OCI-LY1 (cell line): ENCODE results near the gene MYL12B.
"Not testable (repeated sequence)": the region's sequence is repeated elsewhere in the genome, so short reads cannot be mapped to it uniquely, and the experiment has no call there.

Experiments
- H2AFZ ChIP-seq: fragments of 200-600 bp; sonication (generic), shearing (Covaris generic); 2 replicates; pipeline ENCODE4 v1.6.0; 2014; ENCODE audit warnings: antibody characterized with exemption, mild to moderate bottlenecking, low read length
- H3F3A ChIP-seq: fragments of 200-600 bp; sonication (generic), shearing (Covaris generic); 2 replicates; pipeline ENCODE4 v1.6.0; 2014; ENCODE audit warnings: mild to moderate bottlenecking, antibody characterized with exemption, low read length, moderate library complexity; ENCODE audit not compliant: insufficient read depth
- H3K27ac ChIP-seq: fragments of 200-600 bp; sonication (generic); 2 replicates; pipeline ENCODE4 v1.5.1; 2014; ENCODE audit warnings: low read length, mixed run types, mild to moderate bottlenecking, low read depth; ENCODE audit not compliant: poor library complexity, severe bottlenecking
- H3K27me3 ChIP-seq: fragments of 200-600 bp; sonication (generic); 2 replicates; pipeline ENCODE4 v1.6.0; 2014; ENCODE audit warnings: antibody characterized with exemption, mild to moderate bottlenecking, low read length, moderate library complexity; ENCODE audit not compliant: insufficient read depth
- H3K36me3 ChIP-seq: fragments of 200-600 bp; sonication (generic); 2 replicates; pipeline ENCODE4 v1.6.1; 2014; ENCODE audit warnings: mild to moderate bottlenecking, antibody characterized with exemption, low read length, moderate library complexity, mixed read lengths; ENCODE audit not compliant: insufficient read depth
- H3K4me1 ChIP-seq: fragments of 200-600 bp; sonication (generic); 2 replicates; pipeline ENCODE4 v1.5.1; 2014; ENCODE audit warnings: mild to moderate bottlenecking, low read length, moderate library complexity; ENCODE audit not compliant: insufficient read depth, severe bottlenecking
- H3K4me2 ChIP-seq: fragments of 200-600 bp; sonication (generic), shearing (Covaris generic); 2 replicates; pipeline ENCODE4 v1.6.1; 2014; ENCODE audit warnings: low read length
- H3K4me3 ChIP-seq: fragments of 200-600 bp; sonication (generic); 2 replicates; pipeline ENCODE4 v1.5.1; 2014; ENCODE audit warnings: low read length, low read depth, mild to moderate bottlenecking, mixed read lengths; ENCODE audit not compliant: poor library complexity, severe bottlenecking
- H3K79me2 ChIP-seq: fragments of 200-600 bp; shearing (Covaris generic); 2 replicates; pipeline ENCODE4 v1.6.1; 2016; ENCODE audit warnings: mixed run types, low read length, mixed read lengths; ENCODE audit not compliant: insufficient read depth
- H3K9ac ChIP-seq: fragments of 200-600 bp; sonication (generic), shearing (Covaris generic); 2 replicates; pipeline ENCODE4 v1.6.1; 2014; ENCODE audit warnings: mild to moderate bottlenecking, low read length, mixed read lengths
- H3K9me2 ChIP-seq: fragments of 200-600 bp; sonication (generic), shearing (Covaris generic); 2 replicates; pipeline ENCODE4 v1.6.1; 2014; ENCODE audit warnings: low read depth, mild to moderate bottlenecking, low read length, mixed read lengths
- H3K9me3 ChIP-seq: fragments of 200-600 bp; shearing (Covaris generic); 2 replicates; pipeline ENCODE4 v1.6.1; 2014; ENCODE audit warnings: low read length, mixed read lengths
- H4K20me1 ChIP-seq: fragments of 200-600 bp; sonication (generic), shearing (Covaris generic); 2 replicates; pipeline ENCODE4 v1.6.0; 2016; ENCODE audit warnings: mild to moderate bottlenecking, low read length; ENCODE audit not compliant: insufficient read depth
- CTCF ChIP-seq: fragments of 200-600 bp; sonication (generic), shearing (Covaris generic); IDR thresholded peaks from 2 replicates; pipeline ENCODE4 v1.5.1; 2017; ENCODE audit warnings: mild to moderate bottlenecking, antibody characterized with exemption, low read length, moderate library complexity, mixed read lengths
- EZH2 ChIP-seq: fragments of 200-600 bp; sonication (generic), shearing (Covaris generic); IDR thresholded peaks from 2 replicates; pipeline ENCODE4 v1.8.0; 2017; ENCODE audit warnings: borderline replicate concordance, mixed run types, mild to moderate bottlenecking, antibody characterized with exemption, low read length, moderate library complexity, mixed read lengths

The MYL12B gene

GRCh38 chr18:3306391-3306790 is 44.5 kb downstream of the MYL12B start:
- H3K4me1 ChIP-seq = peaks cover 15% of the 10 kb centered on the region
- H3K36me3 ChIP-seq = no peaks in the 10 kb centered on the region
- H3K9me2 ChIP-seq = no peaks in the 10 kb centered on the region
- TF ChIP-seq EZH2 = no peak
- no peak for TF ChIP-seq CTCF
- no peaks in the 10 kb centered on the region for H3F3A ChIP-seq
- no peak overlapping the region for H2AFZ ChIP-seq
- H3K9ac ChIP-seq = no peak overlapping the region
- no peaks in the 10 kb centered on the region for H3K9me3 ChIP-seq
- no peaks in the 10 kb centered on the region for H3K79me2 ChIP-seq
- 0 out of 2 replicates have a peak overlapping the region, but pooled peaks have one; percentile 36 for H3K4me2 ChIP-seq
- H4K20me1 ChIP-seq = no peaks in the 10 kb centered on the region
- no peaks in the 10 kb centered on the region for H3K27me3 ChIP-seq
- no peak overlapping the region for H3K27ac ChIP-seq
- H3K4me3 ChIP-seq = no peak overlapping the region

GRCh38 chr18:3313685-3314084 is 51.8 kb downstream of the MYL12B start:
- H3K27me3 ChIP-seq = no peaks in the 10 kb centered on the region
- no peaks in the 10 kb centered on the region for H3K9me3 ChIP-seq
- no peaks in the 10 kb centered on the region for H4K20me1 ChIP-seq
- no peak overlapping the region for H3K9ac ChIP-seq
- no peaks in the 10 kb centered on the region for H3K9me2 ChIP-seq
- H3K27ac ChIP-seq = no peak overlapping the region
- H3K4me2 ChIP-seq = no peak overlapping the region
- no peak for TF ChIP-seq EZH2
- TF ChIP-seq CTCF = no peak
- no peaks in the 10 kb centered on the region for H3K36me3 ChIP-seq
- H3F3A ChIP-seq = no peaks in the 10 kb centered on the region
- H3K4me3 ChIP-seq = no peak overlapping the region
- no peaks in the 10 kb centered on the region for H3K79me2 ChIP-seq
- H3K4me1 ChIP-seq = no peaks in the 10 kb centered on the region
- H2AFZ ChIP-seq = no peak overlapping the region

GRCh38 chr18:3315344-3315743 is 53.4 kb downstream of the MYL12B start:
- not testable (repeated sequence) for H3F3A ChIP-seq, H3K36me3 ChIP-seq, H4K20me1 ChIP-seq, H3K27ac ChIP-seq, H3K27me3 ChIP-seq, H2AFZ ChIP-seq, H3K4me3 ChIP-seq, H3K79me2 ChIP-seq, H3K9ac ChIP-seq, H3K9me2 ChIP-seq, H3K4me2 ChIP-seq, H3K9me3 ChIP-seq
- peaks cover 16% of the 10 kb centered on the region for H3K4me1 ChIP-seq

- no peaks in the 10 kb centered on the region for H3K9me3 ChIP-seq
- H2AFZ ChIP-seq = peak overlapping the region; percentile 87; the same call in 1 of the 2 replicates
- H3K4me3 ChIP-seq = peak overlapping the region; percentile 7
- H3F3A ChIP-seq = no peaks in the 10 kb centered on the region
- peaks cover 44% of the 10 kb centered on the region for H3K4me1 ChIP-seq
- H3K9me2 ChIP-seq = no peaks in the 10 kb centered on the region
- H3K4me2 ChIP-seq = peak overlapping the region; percentile 48
- peak overlapping the region; percentile 38; the same call in 1 of the 2 replicates for H3K9ac ChIP-seq
- no peaks in the 10 kb centered on the region for H3K79me2 ChIP-seq
- TF ChIP-seq CTCF (no peak), EZH2 (no peak)
- H3K27ac ChIP-seq = peak overlapping the region; percentile 89
- no peaks in the 10 kb centered on the region for H3K27me3 ChIP-seq
- H4K20me1 ChIP-seq = no peaks in the 10 kb centered on the region
- H3K36me3 ChIP-seq = no peaks in the 10 kb centered on the region
Measured at GRCh38 chr18:3319399-3319798, 57.5 kb downstream of the MYL12B start.
